ENCODE results near the gene ZNF580. TPM values are rescaled to one million over a fixed set of nuclear protein-coding genes. Genes with fewer than 3 reads are reported as not detected.

The ZNF580 gene
- total and polyA plus RNA-seq, 2 of the 8 experiments (the other 6 are each of a cell fraction or from before 2014, with no cell fraction given): 12.0 to 24.6 TPM

- Histone ChIP-seq H3K4me2 (ENCODE audit: insufficient read depth in 1 of 2, low read depth in 2 of 2, low read length in 2 of 2) (no peak overlapping the region), H4K5ac (ENCODE audit: insufficient read length, low read depth, low read length) (no peak overlapping the region), H2BK12ac (ENCODE audit: low read depth, low read length) (no peak overlapping the region), H3K4me3 (ENCODE audit: extremely low read depth in 1 of 4, insufficient read depth in 2 of 4, low read depth in 3 of 4, low read length in 4 of 4) (no peak overlapping the region), H4K91ac (replicated peaks; ENCODE audit: insufficient read length, low read length) (no peak overlapping the region), H3K4me1 (replicated peaks in 1 of 4; ENCODE audit: control insufficient read depth in 3 of 4, insufficient read depth in 4 of 4, low read length in 3 of 4) (peaks cover 0 to 3% (median 0%) of the 10 kb centered on the region in 4 experiments; a peak in 3 of 7 replicates), H3K23ac (ENCODE audit: insufficient read length) (no peak overlapping the region), H3K23me2 (ENCODE audit: low read depth, low read length) (no peaks in the 10 kb centered on the region), H3K79me2 (ENCODE audit: control insufficient read depth in 1 of 2, insufficient read depth in 2 of 2, low read length in 2 of 2) (no peaks in the 10 kb centered on the region), H2AK5ac (ENCODE audit: low read depth, low read length) (no peak overlapping the region), H2BK15ac (ENCODE audit: low read length) (no peak overlapping the region), H2BK120ac (replicated peaks; ENCODE audit: low read depth, low read length) (no peak overlapping the region), H4K8ac (ENCODE audit: extremely low read depth, insufficient read depth, low read length) (no peak overlapping the region), H3K36me3 (ENCODE audit: control insufficient read depth in 2 of 4, insufficient read depth in 4 of 4, low read length in 3 of 4) (peaks cover 0 to 11% (median 3%) of the 10 kb centered on the region in 4 experiments; a peak in 5 of 8 replicates), H2BK5ac (ENCODE audit: low read depth, low read length) (no peak overlapping the region), H2AFZ (ENCODE audit: low read length) (no peak overlapping the region), H3K14ac (ENCODE audit: insufficient read length) (no peak overlapping the region), H3K27ac (ENCODE audit: low read depth, low read length) (no peak overlapping the region), H2BK20ac (ENCODE audit: low read length) (no peak overlapping the region), H4K20me1 (replicated peaks in 1 of 2; ENCODE audit: control insufficient read depth in 1 of 2, insufficient read depth in 2 of 2, low read length in 2 of 2) (peaks cover 1 to 5% of the 10 kb centered on the region in 2 experiments), H3K27me3 (replicated peaks in 1 of 4; ENCODE audit: control insufficient read depth in 3 of 4, extremely low read depth in 1 of 4, insufficient read depth in 3 of 4, low read length in 3 of 4) (peaks cover 0 to under 1% (median 0%) of the 10 kb centered on the region in 4 experiments; a peak in 1 of 7 replicates), H3K18ac (ENCODE audit: extremely low read depth, low read length) (no peak overlapping the region), H3K56ac (replicated peaks; ENCODE audit: insufficient read length, low read depth, low read length) (no peak overlapping the region), H3K9me3 (ENCODE audit: insufficient read depth in 2 of 2, low read depth in 1 of 2, low read length in 1 of 2) (no peaks in the 10 kb centered on the region), H3K4ac (replicated peaks; ENCODE audit: insufficient read length, low read depth, low read length) (no peak overlapping the region), H3K9ac (replicated peaks in 1 of 4; ENCODE audit: extremely low read depth in 1 of 4, low read depth in 3 of 4, low read length in 3 of 4) (no peak overlapping the region), H3K79me1 (ENCODE audit: low read depth, low read length) (no peaks in the 10 kb centered on the region)
- CTCF ChIA-PET (ENCODE audit: partially characterized antibody): interaction anchor here (3.2 to 8.0 kb wide), 2 partner anchors 10 to 16 kb away, joined by 9 to 38 read pairs; partner anchors contain the start of gene ZNF865
- 95% methylated on average over 24 of the region's 40 CpGs; no CpG with 5 or more reads in 1 of the 2 experiments for WGBS, 2 experiments (ENCODE audit: extremely low coverage in 1 of 2, insufficient coverage in 1 of 2, insufficient read length in 1 of 2, insufficient replicate concordance in 2 of 2, low coverage in 1 of 2, low lambda C conversion rate in 2 of 2, missing lambda C conversion rate in 1 of 2)
- FAIRE-seq (no peak), DNase-seq (ENCODE audit: low read depth in 1 of 2, low spot score in 2 of 2) (no peak)
- POLR2A ChIA-PET (ENCODE audit: partially characterized antibody): interaction anchor here (0.9 to 6.8 kb wide), 5 partner anchors 11 to 25 kb away, joined by 3 to 32 read pairs (median 13); partner anchors contain the start of genes CCDC106, FIZ1 and ZNF865
- TF ChIP-seq EZH2 (IDR thresholded peaks at IDR 0.05; ENCODE audit: low read depth, low read length, severe bottlenecking) (no peak), YY1 (IDR thresholded peaks at IDR 0.05; ENCODE audit: low read depth, low read length) (no peak), SIRT6 (IDR thresholded peaks at IDR 0.05; ENCODE audit: low read length) (no peak), RBBP5 (IDR thresholded peaks at IDR 0.05; ENCODE audit: borderline replicate concordance, low read depth, low read length) (no peak), ASH2L (IDR thresholded peaks at IDR 0.05; ENCODE audit: low read length) (no peak), SP2 (IDR thresholded peaks at IDR 0.05; ENCODE audit: low read length) (no peak), MAFK (IDR thresholded peaks at IDR 0.05; ENCODE audit: low read depth, low read length) (no peak), SP4 (IDR thresholded peaks at IDR 0.05; ENCODE audit: low read length) (no peak), SIN3A (conservative IDR thresholded peaks at IDR 0.05 in 1 of 2, IDR thresholded peaks at IDR 0.05 in 1 of 2; ENCODE audit: low read depth in 1 of 2, low read length in 2 of 2) (no peak), KDM1A (IDR thresholded peaks at IDR 0.05; ENCODE audit: borderline replicate concordance, low read length) (no peak)
- TF ChIP-seq, protein P1, sequence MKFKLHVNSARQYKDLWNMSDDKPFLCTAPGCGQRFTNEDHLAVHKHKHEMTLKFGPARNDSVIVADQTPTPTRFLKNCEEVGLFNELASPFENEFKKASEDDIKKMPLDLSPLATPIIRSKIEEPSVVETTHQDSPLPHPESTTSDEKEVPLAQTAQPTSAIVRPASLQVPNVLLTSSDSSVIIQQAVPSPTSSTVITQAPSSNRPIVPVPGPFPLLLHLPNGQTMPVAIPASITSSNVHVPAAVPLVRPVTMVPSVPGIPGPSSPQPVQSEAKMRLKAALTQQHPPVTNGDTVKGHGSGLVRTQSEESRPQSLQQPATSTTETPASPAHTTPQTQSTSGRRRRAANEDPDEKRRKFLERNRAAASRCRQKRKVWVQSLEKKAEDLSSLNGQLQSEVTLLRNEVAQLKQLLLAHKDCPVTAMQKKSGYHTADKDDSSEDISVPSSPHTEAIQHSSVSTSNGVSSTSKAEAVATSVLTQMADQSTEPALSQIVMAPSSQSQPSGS (IDR thresholded peaks at IDR 0.05; ENCODE audit: low read length): no peak
Observed at GRCh38 chr19:55622242-55622969, 18.4 kb upstream of the ZNF580 start.

All from H1 (cell line).